Measurements from ENCODE around the gene CCM2.

CCM2 gene

GRCh38 chr7:44969701-44970522 lies 30.1 kb upstream of the CCM2 start:
- no peak for DNase-seq

DNA sequence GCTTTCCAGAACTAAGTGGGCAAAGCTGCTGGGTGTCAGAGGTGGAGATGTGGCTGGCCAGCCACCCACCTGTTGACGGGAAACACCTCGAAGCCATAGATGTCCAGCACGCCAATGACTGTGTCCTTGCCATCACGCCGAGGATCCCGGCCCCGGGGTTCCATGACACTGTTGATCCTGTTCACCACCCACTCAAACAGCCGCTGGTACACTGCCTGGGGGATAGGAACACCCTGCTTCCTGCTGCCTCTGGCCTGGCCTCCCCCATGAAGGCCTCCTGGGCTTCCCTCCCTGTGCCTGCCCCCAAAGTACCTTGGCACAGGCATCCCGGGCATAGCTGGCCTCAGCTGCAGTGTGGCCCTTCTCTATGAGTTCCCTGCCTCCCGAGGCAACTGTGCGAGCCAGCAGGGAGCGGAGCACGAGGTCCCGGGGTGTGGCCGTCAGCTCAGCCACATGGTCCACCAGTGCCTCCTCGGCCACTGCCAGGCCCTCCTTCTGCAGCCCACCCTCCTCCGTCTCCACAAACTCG lies 29.4 kb upstream of the CCM2 start:
- no peak for DNase-seq

DNA sequence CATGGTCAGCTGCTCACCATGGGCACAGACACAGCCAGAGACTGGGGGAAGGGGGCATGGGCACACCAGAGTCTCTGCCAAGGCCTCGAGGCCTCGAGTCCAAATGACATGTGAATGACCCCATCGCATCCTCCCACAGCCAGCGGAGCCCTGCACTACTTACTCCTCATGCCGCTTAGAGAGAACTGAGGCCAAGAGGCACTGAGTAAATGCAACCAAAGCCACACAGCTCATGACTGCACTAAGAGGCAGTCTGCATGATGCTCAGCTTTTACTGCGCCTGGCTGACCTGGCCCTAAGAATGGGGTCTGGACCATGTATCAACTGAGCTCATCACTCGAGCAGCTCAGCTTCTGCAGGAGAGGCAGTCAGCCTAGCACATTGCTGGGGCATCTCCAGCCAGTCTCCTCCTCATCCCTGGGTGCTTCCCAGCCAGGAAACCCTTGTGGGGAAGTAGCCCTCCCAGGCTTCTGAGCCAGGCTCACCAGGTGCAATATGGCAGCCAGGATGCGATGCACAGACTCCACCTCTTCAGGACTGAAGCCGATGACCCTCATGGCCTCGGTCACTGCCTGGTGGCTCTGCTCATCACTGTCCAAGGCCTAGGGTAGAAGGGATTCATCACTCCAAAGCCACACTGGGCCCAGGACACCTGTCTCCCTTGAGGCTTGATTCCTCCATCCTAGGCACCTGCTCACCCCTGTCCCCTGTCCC lies 28.7 kb upstream of the CCM2 start:
- DNase-seq = no peak

GRCh38 chr7:44971902-44972441 lies 28.0 kb upstream of the CCM2 start:
- DNase-seq = no peak

GRCh38 chr7:44972562-44972961 lies 27.4 kb upstream of the CCM2 start:
- DNase-seq = no peak

GRCh38 chr7:44973610-44974401 lies 26.2 kb upstream of the CCM2 start:
- DNase-seq = peak; percentile 44

- no peak for DNase-seq
Observed at GRCh38 chr7:44974549-44974948, 25.5 kb upstream of the CCM2 start.

GRCh38 chr7:44975331-44976039 lies 24.5 kb upstream of the CCM2 start:
- DNase-seq = no peak

DNA sequence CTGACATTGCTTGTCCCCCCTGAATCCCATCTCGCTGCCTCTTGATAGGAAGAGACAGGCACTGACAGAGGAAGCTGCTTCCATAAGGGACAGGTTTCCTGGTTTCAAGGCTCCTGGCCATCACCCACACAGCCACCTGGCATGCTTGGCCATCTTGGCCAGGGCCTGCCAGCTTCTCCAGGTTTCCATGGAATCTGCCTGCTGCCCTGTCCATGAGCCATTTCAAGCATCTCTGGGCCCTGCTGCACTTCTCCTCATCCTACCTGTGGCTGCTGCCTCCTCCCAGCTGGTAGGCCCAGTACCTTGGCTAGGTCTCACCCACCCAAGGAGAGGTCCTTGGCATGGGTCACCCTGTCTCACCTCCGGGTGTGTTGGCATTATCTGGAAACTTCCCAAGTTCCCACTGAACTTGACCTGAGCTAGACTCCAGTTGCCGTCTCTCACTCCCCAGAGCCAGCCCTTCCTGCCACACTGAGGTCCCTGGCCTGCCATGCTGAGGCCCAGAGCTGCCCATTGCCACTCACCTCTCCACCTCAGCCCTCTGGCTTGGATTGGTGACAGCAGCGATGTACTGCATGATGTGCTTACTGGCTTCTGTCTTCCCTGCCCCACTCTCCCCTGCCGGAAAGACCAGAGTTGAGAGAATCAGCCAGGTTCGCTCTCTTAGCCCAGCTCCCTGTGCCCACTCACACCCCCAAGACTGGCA lies 23.8 kb upstream of the CCM2 start:
- DNase-seq = no peak

DNA sequence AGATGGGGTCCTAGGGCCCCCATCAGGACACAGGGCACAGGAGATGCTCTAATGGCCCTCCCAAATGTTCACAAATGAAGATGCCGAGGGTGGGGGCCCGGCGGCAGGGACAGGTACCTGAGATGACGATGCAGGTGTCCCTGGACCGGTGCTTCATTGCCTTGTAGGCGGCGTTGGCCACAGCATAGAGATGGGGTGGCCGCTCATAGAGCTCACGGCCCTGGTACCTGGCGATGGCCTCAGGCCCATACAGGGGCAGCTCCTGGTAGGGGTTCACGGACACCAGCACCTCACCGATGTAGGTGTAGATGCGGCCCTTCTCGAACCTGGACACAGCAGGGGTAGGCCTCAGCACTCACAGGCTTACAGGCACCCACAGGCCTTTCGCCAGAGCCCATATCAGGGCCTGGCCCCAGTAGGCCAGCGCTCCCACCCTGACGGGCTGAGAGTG lies 23.2 kb upstream of the CCM2 start:
- no peak for DNase-seq

DNA sequence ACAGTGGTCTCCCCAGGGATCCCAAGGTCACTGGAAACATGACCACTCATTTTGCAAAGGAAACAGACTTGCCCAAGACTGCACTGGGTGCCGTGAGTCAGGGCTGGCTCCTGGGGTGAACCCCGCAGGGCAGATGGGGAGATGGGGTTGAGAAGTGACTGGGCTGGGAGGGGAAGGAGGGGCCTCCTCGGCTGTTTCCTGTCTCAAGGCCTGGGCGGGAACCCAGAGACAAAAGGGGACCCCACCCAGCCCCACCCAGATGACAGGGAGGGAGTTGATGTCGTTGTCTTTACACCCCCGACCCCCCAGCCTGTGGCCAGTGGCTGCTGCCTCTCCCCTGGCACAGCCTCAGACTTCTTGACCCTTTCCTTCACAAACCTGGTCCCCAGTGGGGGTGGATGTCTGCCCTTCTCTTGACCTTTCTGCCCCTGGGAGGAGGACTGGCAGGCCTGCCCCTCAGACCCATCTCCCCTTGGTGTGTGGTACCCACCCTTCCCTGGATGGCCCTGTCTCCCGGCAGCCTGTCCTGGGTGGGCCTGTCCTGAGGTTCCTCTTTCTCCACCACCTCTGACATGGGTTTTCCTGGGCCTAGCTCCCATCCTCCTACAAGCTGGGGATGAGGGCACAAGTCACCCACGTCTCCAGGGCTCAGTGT lies 22.6 kb upstream of the CCM2 start:
- peak; percentile 78 for DNase-seq

DNA sequence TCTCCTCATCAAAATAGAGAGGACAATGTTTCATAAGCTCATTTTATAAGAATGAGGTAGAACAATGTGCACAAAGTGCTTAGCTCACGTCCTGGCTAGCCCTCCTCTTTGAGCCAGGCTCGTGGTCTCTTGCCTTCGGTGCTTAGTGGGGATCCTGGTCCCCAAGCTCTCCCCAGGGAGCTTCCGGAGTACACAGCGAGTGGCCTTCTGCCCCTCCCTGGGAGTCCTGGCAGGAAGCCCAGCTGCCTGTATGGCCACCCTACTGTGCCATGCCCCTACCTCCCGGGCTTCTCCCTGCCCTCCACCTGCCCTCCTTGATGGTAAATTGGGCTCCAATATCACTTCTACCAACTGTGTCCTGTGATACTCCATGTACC lies 22.1 kb upstream of the CCM2 start:
- no peak for DNase-seq

DNA sequence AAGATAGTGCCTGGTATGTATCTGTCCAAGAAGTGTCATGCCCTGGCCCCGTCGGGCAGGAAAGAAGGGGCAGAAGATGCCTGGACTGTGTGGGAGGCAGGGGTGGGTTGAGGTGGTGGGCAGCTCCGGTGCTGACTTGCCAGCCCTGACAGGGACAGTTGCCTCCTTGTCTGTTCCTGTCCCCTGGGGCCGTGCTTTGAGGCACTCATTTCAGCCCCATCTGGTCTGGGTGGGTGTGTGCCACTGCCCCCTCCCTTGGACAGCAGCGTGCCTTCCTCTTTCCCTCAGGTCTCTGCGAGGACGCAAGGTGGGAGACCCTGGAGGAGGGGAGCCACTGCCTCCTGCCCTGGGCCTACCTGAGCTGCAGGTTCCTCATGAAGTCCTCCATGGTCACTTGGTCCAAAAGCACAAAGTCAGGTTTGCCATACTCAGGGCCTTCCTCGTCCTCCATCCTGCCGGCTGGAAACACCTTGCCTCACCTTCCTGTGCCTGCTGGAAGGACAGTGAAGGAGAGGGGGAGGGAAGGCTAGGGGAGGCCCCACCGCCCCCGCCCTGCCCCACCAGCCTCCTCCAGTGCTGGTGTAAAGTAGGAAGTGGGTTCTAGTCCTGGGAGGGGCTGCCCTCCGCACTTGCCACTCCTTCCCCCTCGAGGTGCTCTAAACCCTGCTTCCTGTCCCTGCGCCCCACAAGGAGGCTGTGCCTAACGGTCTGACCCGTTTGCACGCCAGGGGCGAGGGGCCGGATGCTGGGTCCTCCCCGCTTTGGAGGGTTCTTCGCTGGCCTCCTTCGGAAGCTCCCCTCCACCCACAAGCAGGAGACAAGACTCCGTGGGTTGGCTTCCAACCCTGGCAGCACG lies 21.3 kb upstream of the CCM2 start, which contains the start of gene MYO1G:
Gene MYO1G (minus strand): TSS at position 505 of the 856 bp plus-strand sequence. CDS start 54 bp downstream, at position 451.
- DNase-seq = peak; percentile 92

DNA sequence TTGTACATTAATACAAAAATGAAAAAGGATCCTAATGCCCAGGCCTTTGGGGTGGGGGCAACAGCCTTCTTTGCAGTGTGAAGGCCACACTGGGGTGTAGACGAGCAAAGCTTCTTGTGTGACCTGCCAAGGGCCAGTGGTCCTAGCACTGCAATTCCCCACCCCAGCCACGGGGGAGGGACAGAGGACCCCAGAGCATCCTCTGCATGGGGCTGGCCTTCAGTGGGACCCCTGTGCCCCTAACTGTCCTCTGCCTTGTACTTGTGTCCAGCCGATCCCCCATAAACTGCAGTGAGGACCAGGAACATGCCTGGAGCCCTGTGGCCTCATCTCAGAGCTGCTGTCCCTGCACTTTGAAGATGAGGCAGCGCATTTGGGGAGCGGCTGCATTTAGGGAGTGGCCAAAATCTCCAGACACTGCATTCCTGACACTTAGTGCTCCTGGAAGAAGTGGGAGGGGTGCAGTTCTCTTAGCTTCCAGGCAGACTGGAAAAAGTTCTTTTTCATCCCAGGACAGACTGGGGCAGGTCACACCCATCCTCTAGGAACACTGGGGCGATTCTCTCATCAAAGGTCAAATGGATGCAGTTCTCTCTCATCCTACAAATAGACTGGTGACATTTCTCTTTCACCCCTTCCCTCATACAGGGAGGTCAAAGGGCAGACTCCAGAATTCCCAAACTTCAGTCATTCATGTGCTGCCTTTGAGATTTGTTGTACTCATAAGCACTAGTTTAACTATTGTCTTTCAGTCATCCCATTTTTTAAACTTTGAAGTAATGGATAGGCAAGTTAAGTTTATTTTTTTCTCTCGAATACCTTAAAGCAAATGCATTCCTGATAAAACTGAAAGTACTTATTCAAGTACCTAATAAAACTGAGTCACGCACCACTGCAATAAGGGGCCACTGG lies 20.3 kb upstream of the CCM2 start:
- DNase-seq = no peak

- DNase-seq = peak; percentile 28
Observed at GRCh38 chr7:44980393-44981034, 19.5 kb upstream of the CCM2 start.

- DNase-seq = no peak
Observed at GRCh38 chr7:44981035-44981706, 18.8 kb upstream of the CCM2 start.

DNA sequence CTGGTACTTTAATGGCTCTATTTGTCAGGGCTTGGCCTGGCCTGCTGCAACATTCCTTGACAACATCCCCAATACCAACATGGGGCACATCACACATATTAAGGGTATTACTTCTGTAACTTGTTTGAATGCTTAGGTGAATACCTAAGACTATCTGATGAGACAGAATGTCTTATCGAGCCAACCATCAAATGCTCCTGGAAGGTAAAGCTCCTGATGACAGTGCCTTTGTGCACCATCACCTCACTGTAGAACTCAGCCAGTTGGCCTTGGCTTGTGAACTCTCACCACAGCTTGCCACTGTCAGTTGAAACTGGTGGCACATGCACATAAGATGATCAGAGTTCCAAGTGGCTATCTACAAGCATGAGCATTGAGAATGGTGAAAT lies 17.5 kb upstream of the CCM2 start:
- DNase-seq = no peak

DNA sequence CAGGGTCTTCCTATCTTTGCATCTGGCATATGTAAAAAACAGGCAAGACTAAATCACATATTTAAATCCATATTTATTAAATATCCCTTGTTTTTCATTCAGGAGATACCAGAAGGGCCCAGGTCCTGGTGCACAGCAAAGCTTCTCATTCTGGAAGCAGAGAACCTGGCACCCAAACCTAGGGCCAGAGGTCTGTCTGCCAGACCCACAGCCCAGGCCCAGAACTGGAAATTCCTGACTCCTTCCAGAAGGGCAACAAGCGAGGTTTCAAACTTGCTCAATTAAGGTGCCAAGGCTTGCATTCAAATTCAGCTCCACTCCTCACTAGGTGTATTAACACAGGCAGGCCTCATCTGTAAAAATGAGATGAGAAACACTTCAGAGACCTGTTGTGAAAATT lies 17.0 kb upstream of the CCM2 start:
- DNase-seq = no peak

Measured in activated effector memory CD4-positive, alpha-beta T cell treated with Interleukin-2 at 50 U/mL for 16 hours (primary cell).